Effector memory CD4-positive, alpha-beta T cell (primary cell): ENCODE data around the gene GOLT1A.

Experiments
- DNase-seq, 3 donors: peaks; one replicate each; pipeline ENCODE4 v3.0.0-alpha.2; 2020
- H3K27ac ChIP-seq: 2 replicates; pipeline ENCODE4 v1.7.0; 2013; ENCODE audit warnings: mild to moderate bottlenecking, low read length, moderate library complexity; ENCODE audit not compliant: insufficient read depth, poor library complexity, severe bottlenecking
- H3K27me3 ChIP-seq: replicated peaks from 2 replicates; pipeline ENCODE4 v1.7.0; 2013; ENCODE audit warnings: mild to moderate bottlenecking, low read length; ENCODE audit not compliant: insufficient read depth, control insufficient read depth, poor library complexity, severe bottlenecking
- H3K36me3 ChIP-seq: 2 replicates; pipeline ENCODE4 v1.7.0; 2013; ENCODE audit warnings: mild to moderate bottlenecking, low read length, moderate library complexity; ENCODE audit not compliant: control insufficient read depth, insufficient read depth
- H3K4me1 ChIP-seq: 2 replicates; pipeline ENCODE4 v1.7.0; 2013; ENCODE audit warnings: low read length, mild to moderate bottlenecking; ENCODE audit not compliant: control insufficient read depth, insufficient read depth, poor library complexity, severe bottlenecking
- H3K4me3 ChIP-seq: 2 replicates; pipeline ENCODE4 v1.7.0; 2013; ENCODE audit warnings: low read length, low read depth, mild to moderate bottlenecking; ENCODE audit not compliant: insufficient read depth, poor library complexity, severe bottlenecking
- H3K9me3 ChIP-seq: 2 replicates; pipeline ENCODE4 v1.7.0; 2013; ENCODE audit warnings: mild to moderate bottlenecking, low read length, moderate library complexity; ENCODE audit not compliant: control insufficient read depth

The GOLT1A gene

DNA sequence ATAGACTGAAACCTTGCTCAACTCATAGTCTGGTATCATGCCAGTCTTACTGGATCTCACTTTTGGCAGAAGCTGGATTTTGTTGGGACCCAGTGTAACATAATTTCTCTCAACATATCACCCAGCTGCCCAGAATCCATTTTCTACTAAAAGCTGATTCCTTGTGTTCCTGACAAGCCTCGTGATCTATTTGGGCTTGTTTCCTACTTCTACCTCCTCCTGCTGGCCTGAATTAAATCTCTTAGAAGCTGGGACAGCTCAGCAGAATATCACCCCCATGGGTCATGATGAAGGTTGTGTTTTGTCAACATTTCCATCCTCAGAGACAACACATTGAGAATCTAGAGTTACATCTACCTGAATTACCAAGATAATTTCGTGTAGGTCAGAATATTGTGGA, 7.7 kb downstream of the GOLT1A start:
- no peak for DNase-seq
- Histone ChIP-seq H3K4me3 (no peak overlapping the region), H3K27me3 (no peaks in the 10 kb centered on the region), H3K27ac (no peak overlapping the region), H3K9me3 (no peaks in the 10 kb centered on the region), H3K36me3 (no peaks in the 10 kb centered on the region), H3K4me1 (peaks cover 3% of the 10 kb centered on the region)

DNA sequence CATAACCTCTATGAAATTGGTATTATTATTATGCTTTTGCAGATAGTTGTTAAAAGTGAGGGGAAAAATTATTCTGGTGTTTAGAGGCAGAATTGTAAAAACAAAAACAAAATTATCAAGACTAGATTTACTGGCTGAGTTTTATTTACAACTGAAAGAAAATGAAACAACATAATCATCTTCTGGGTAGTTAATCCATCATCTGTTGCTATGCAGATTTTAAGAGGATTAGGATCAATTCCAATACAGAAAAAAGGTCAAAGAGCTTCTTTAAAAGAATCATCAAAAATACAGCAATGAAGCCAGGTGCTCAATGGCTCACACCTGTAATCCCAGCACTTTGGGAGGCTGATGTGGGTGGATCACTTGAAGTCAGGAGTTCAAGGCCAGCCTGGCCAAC, 8.3 kb downstream of the GOLT1A start:
- DNase-seq, result no peak
- no peaks in the 10 kb centered on the region for H3K27me3 ChIP-seq
- no peaks in the 10 kb centered on the region for H3K9me3 ChIP-seq
- peaks cover 3% of the 10 kb centered on the region for H3K4me1 ChIP-seq
- H3K27ac ChIP-seq, result no peak overlapping the region
- H3K4me3 ChIP-seq, result no peak overlapping the region
- H3K36me3 ChIP-seq, result no peaks in the 10 kb centered on the region

DNA sequence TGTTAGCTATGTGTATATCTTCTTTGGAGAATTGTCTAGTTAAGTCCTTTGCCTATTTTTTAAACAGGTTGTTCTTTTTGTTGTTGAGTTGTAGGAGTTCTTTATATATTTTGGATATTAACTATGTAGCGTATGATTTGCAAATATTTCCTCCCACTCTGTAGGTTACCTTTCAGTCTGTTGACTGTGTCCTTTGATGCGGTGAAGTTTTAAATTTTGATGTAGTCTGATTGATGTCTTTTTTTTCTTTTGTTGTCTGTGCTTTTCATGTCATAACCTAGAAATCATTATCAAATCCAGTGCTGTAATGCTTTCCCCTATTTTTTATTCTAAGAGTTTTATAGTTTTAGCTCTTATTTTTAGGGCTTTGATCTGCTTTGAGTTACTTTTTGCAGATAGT, 8.8 kb downstream of the GOLT1A start:
- H3K9me3 ChIP-seq, result no peaks in the 10 kb centered on the region
- H3K27me3 ChIP-seq, result no peaks in the 10 kb centered on the region
- no peak for DNase-seq

DNA sequence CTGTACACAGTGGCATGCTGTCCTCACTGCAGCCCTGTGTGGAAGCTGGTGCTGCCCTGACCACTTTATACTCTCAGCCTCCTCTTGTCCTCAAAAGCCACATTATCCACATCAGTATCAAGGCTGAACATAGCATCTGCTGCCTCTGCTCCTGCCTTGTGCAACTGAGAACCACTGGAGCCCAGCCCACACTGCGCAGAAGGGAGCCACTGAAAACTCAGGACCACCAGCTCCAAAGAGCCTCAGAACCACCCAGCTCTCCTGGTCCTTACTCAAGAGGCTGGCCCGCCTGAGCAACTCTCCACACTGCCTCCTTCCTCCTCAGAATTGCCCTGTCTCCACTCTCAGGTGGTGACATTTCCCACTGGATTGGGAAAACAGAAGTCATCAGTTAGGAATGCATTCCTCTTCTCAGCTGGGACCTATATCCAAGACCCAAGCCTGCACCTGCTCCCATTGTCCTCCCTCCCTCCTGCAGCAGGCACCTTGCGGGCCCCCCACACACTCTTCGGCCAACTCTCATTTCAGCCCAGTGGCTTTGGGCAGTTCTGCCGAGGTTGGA, 10.5 kb downstream of the GOLT1A start:
- Histone ChIP-seq H3K9me3 (no peaks in the 10 kb centered on the region), H3K27me3 (no peaks in the 10 kb centered on the region), H3K27ac (no peak overlapping the region), H3K4me3 (no peak overlapping the region), H3K4me1 (peaks cover 3% of the 10 kb centered on the region), H3K36me3 (no peaks in the 10 kb centered on the region)
- DNase-seq, result no peak

More for the DNA sequence above, 8.8 kb downstream of the GOLT1A start:
- no peak overlapping the region for H3K4me3 ChIP-seq
- H3K36me3 ChIP-seq, result no peaks in the 10 kb centered on the region
- peaks cover 3% of the 10 kb centered on the region for H3K4me1 ChIP-seq
- H3K27ac ChIP-seq, result no peak overlapping the region

DNA sequence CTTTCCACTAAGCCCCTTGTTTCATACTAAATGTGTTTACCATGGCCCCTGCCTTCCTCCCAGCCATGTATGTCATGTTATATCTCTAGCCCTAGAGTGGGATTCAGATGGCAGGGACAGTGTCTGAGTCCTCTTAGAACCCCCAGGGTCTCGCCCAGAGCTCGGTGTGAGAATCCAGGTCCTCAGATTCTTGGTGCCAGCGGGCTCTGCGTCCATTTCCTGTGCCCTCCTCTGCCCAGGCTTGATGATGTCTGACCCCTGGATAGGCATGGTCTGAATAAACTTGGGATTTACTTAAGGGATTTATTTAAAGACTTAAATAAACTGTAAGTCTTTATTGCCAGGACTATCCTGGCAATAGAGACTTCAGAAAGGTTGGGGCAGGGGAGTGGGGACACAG, 11.3 kb downstream of the GOLT1A start:
- DNase-seq, result no peak
- H3K9me3 ChIP-seq, result no peaks in the 10 kb centered on the region
- H3K4me3 ChIP-seq, result no peak overlapping the region
- H3K27me3 ChIP-seq, result no peaks in the 10 kb centered on the region
- H3K27ac ChIP-seq, result no peak overlapping the region
- no peaks in the 10 kb centered on the region for H3K36me3 ChIP-seq
- H3K4me1 ChIP-seq, result peaks cover 3% of the 10 kb centered on the region

GRCh38 chr1:204201348-204202040, 12.3 kb downstream of the GOLT1A start:
- no peaks in the 10 kb centered on the region for H3K36me3 ChIP-seq
- no peak overlapping the region for H3K27ac ChIP-seq
- no peak overlapping the region for H3K4me3 ChIP-seq
- DNase-seq, result no peak
- H3K9me3 ChIP-seq, result no peaks in the 10 kb centered on the region
- H3K4me1 ChIP-seq, result no peaks in the 10 kb centered on the region
- H3K27me3 ChIP-seq, result no peaks in the 10 kb centered on the region

- no peaks in the 10 kb centered on the region for H3K36me3 ChIP-seq
- H3K27me3 ChIP-seq, result no peaks in the 10 kb centered on the region
- H3K4me3 ChIP-seq, result no peak overlapping the region
- no peaks in the 10 kb centered on the region for H3K4me1 ChIP-seq
- H3K9me3 ChIP-seq, result no peaks in the 10 kb centered on the region
- no peak overlapping the region for H3K27ac ChIP-seq
- DNase-seq, result no peak
Measured at GRCh38 chr1:204199579-204199978, 14.2 kb downstream of the GOLT1A start.

- no peak overlapping the region for H3K27ac ChIP-seq
- no peaks in the 10 kb centered on the region for H3K9me3 ChIP-seq
- no peak overlapping the region for H3K4me3 ChIP-seq
- H3K27me3 ChIP-seq, result no peaks in the 10 kb centered on the region
- no peaks in the 10 kb centered on the region for H3K36me3 ChIP-seq
- H3K4me1 ChIP-seq, result no peaks in the 10 kb centered on the region
- no peak for DNase-seq
Measured at GRCh38 chr1:204198348-204199340, 15.1 kb downstream of the GOLT1A start.

DNA sequence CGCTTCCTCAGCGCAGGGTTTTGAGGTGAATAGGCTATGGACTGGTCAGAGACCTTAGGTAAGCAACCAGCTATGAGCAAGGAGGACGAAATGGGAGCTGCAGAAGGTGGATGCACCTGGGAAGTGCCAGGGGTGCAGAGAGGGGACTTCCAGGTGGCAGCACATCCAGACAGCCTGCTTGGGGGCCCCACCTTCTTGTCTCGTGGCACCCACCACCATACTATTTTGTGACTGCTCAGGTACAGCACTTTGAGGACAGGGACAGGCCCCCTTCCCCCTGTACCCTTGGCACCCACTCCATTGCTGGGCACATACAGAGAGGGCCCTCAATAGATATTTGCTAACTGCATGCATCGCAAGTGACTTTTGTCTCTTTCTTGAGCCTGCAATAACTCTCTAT, 16.7 kb downstream of the GOLT1A start:
- Histone ChIP-seq H3K36me3 (no peaks in the 10 kb centered on the region), H3K4me3 (no peak overlapping the region), H3K9me3 (no peaks in the 10 kb centered on the region), H3K4me1 (no peaks in the 10 kb centered on the region), H3K27ac (no peak overlapping the region), H3K27me3 (no peaks in the 10 kb centered on the region)
- no peak for DNase-seq
